ENCODE results near the gene S100PBP.

- TF ChIP-seq, protein P1, sequence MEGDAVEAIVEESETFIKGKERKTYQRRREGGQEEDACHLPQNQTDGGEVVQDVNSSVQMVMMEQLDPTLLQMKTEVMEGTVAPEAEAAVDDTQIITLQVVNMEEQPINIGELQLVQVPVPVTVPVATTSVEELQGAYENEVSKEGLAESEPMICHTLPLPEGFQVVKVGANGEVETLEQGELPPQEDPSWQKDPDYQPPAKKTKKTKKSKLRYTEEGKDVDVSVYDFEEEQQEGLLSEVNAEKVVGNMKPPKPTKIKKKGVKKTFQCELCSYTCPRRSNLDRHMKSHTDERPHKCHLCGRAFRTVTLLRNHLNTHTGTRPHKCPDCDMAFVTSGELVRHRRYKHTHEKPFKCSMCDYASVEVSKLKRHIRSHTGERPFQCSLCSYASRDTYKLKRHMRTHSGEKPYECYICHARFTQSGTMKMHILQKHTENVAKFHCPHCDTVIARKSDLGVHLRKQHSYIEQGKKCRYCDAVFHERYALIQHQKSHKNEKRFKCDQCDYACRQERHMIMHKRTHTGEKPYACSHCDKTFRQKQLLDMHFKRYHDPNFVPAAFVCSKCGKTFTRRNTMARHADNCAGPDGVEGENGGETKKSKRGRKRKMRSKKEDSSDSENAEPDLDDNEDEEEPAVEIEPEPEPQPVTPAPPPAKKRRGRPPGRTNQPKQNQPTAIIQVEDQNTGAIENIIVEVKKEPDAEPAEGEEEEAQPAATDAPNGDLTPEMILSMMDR (conservative IDR thresholded peaks at IDR 0.05), result no peak
- TF ChIP-seq ZFX (IDR thresholded peaks at IDR 0.05), result no peak
Observed at GRCh38 chr1:32780628-32781234, 36.7 kb upstream of the S100PBP start.
